DOHH2 (cell line): Measurements from ENCODE around the gene CARD6.

Source experiments
- H3F3A ChIP-seq: fragments of 200-600 bp; sonication (generic), shearing (Covaris generic); 2 replicates; pipeline ENCODE4 v1.6.0; 2016; ENCODE audit warnings: antibody characterized with exemption, mild to moderate bottlenecking; ENCODE audit not compliant: control insufficient read depth, insufficient read depth
- H3K27ac ChIP-seq: fragments of 200-600 bp; sonication (generic); 2 replicates; pipeline ENCODE4 v1.5.1; 2014; ENCODE audit warnings: low read depth, mild to moderate bottlenecking, low read length, moderate library complexity
- H3K27me3 ChIP-seq: fragments of 200-600 bp; sonication (generic); 2 replicates; pipeline ENCODE4 v1.6.1; 2014; ENCODE audit warnings: mild to moderate bottlenecking, low read length, mixed read lengths; ENCODE audit not compliant: control insufficient read depth
- H3K36me3 ChIP-seq: fragments of 200-600 bp; sonication (generic); 2 replicates; pipeline ENCODE4 v1.6.1; 2014; ENCODE audit warnings: mild to moderate bottlenecking, low read length, moderate library complexity, mixed read lengths; ENCODE audit not compliant: control insufficient read depth
- H3K4me1 ChIP-seq: fragments of 200-600 bp; sonication (generic); 2 replicates; pipeline ENCODE4 v1.6.1; 2014; ENCODE audit warnings: mild to moderate bottlenecking, low read length, mixed read lengths; ENCODE audit not compliant: control insufficient read depth
- H3K4me2 ChIP-seq: fragments of 200-600 bp; sonication (generic); 2 replicates; pipeline ENCODE4 v1.6.0; 2014; ENCODE audit warnings: mild to moderate bottlenecking, low read length, moderate library complexity
- H3K4me3 ChIP-seq: fragments of 200-600 bp; sonication (generic); 2 replicates; pipeline ENCODE4 v1.5.1; 2014; ENCODE audit warnings: mild to moderate bottlenecking, low read length, mixed read lengths
- H3K79me2 ChIP-seq: fragments of 200-600 bp; sonication (generic); 2 replicates; pipeline ENCODE4 v1.6.1; 2014; ENCODE audit warnings: mild to moderate bottlenecking, low read length, mixed read lengths; ENCODE audit not compliant: control insufficient read depth
- H3K9me2 ChIP-seq: fragments of 200-600 bp; sonication (generic); replicated peaks from 2 replicates; pipeline ENCODE4 v1.6.1; 2014; ENCODE audit warnings: mild to moderate bottlenecking, low read length, mixed read lengths; ENCODE audit not compliant: control insufficient read depth
- H3K9me3 ChIP-seq: fragments of 200-600 bp; sonication (generic); 2 replicates; pipeline ENCODE4 v1.6.1; 2014; ENCODE audit warnings: antibody characterized with exemption, low read length, mixed read lengths; ENCODE audit not compliant: control insufficient read depth, insufficient read depth
- H4K20me1 ChIP-seq: fragments of 200-600 bp; sonication (generic); 2 replicates; pipeline ENCODE4 v1.6.0; 2014; ENCODE audit warnings: low read depth, mild to moderate bottlenecking, antibody characterized with exemption, low read length, moderate library complexity; ENCODE audit not compliant: control insufficient read depth, insufficient read depth
- CTCF ChIP-seq: fragments of 200-600 bp; sonication (generic); IDR thresholded peaks from one replicate; pipeline ENCODE4 v1.5.1; 2014; ENCODE audit warnings: antibody characterized with exemption, mild to moderate bottlenecking, low read depth, low read length; ENCODE audit not compliant: poor library complexity, severe bottlenecking
- EZH2phosphoT487 ChIP-seq: fragments of 200-600 bp; sonication (generic); IDR thresholded peaks from 2 replicates; pipeline ENCODE4 v1.6.1; 2017; ENCODE audit warnings: borderline replicate concordance, mild to moderate bottlenecking, antibody characterized with exemption, low read length, moderate library complexity, mixed read lengths

The CARD6 gene

DNA sequence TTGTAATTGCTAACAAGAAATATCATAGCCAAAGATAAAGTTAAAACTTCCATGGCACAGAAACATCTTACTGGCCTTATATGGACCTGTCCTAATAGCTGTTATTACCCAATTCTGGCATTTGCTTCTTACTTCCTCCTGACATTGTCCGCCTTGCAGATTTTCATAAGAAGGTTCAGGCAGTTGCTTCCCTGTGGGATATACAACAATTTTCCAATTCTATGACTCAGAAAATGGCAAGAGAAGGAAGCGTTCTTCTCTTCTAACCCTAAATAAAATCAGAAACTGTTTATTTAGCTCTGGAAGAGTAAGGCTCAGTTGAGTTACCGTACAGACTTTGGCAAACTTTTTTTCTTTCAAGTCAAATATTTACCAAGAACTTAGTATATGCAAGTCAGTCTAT is 44.7 kb upstream of the CARD6 start:
- peak overlapping the region; percentile 99 for H3K4me3 ChIP-seq
- peaks cover 6% of the 10 kb centered on the region; the same call in 1 of the 2 replicates for H3F3A ChIP-seq
- peaks cover 8% of the 10 kb centered on the region; the same call in 1 of the 2 replicates for H4K20me1 ChIP-seq
- H3K27me3 ChIP-seq = no peaks in the 10 kb centered on the region
- no peak overlapping the region for H3K27ac ChIP-seq
- TF ChIP-seq EZH2phosphoT487 (no peak), CTCF (no peak)
- peaks cover 70% of the 10 kb centered on the region for H3K79me2 ChIP-seq
- peaks cover 16% of the 10 kb centered on the region for H3K36me3 ChIP-seq
- peak overlapping the region; percentile 86 for H3K4me2 ChIP-seq
- peaks cover 18% of the 10 kb centered on the region for H3K4me1 ChIP-seq
- no peaks in the 10 kb centered on the region for H3K9me2 ChIP-seq
- no peaks in the 10 kb centered on the region for H3K9me3 ChIP-seq

DNA sequence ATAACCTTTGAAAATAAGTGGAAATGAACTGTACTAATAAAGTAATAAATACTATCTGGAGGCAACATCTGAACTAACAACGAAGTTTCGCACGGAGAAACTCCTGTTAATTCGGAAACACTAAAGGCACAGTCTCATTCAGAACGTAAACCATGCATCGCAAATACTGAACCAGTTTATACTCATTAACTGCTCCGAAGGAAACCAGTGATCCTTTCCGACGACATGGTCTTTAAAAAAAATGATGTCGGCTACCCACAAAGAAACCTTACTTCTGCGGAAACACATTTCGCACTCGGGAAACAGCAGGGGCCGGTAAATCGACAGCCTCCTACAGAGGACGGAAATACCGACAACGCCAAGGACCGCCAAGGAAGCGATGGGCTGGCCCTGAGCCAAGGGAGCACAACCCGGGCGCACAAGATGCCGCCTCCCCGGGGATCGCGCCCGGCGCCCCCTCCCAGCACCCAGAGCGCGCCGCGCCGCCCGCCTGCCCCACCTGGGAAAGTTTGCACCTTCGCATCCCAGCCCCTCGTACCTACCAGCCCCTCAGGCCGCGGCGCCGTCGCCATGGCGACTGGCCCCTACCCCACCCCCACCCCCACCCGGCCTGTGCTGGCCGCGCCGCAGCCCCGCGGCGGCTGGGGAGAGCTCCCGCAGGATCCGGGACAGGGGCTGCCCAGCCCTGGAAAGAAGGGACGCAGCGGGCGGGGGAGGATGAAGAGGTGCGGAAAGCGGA is 43.7 kb upstream of the CARD6 start:
- H3K4me2 ChIP-seq = peak overlapping the region; percentile 86
- peaks cover 8% of the 10 kb centered on the region; the same call in 1 of the 2 replicates for H4K20me1 ChIP-seq
- H3K79me2 ChIP-seq = peaks cover 60% of the 10 kb centered on the region
- TF ChIP-seq EZH2phosphoT487 = no peak
- no peak for TF ChIP-seq CTCF
- peaks cover 16% of the 10 kb centered on the region for H3K36me3 ChIP-seq
- no peaks in the 10 kb centered on the region for H3K27me3 ChIP-seq
- H3K4me1 ChIP-seq = peaks cover 18% of the 10 kb centered on the region
- H3K27ac ChIP-seq = peak overlapping the region; percentile 50
- peaks cover 6% of the 10 kb centered on the region; the same call in 1 of the 2 replicates for H3F3A ChIP-seq
- no peaks in the 10 kb centered on the region for H3K9me3 ChIP-seq
- no peaks in the 10 kb centered on the region for H3K9me2 ChIP-seq
- peak overlapping the region; percentile 99 for H3K4me3 ChIP-seq

GRCh38 chr5:40798012-40798800 is 43.0 kb upstream of the CARD6 start, which contains the start of gene PRKAA1:
TSS of gene PRKAA1 (minus strand) at chr5:40798374. CDS start at chr5:40798189, 185 bp downstream.
- peaks cover 53% of the 10 kb centered on the region for H3K79me2 ChIP-seq
- H3K4me2 ChIP-seq = peak within 1 kb of the TSS; percentile 86
- H3K4me1 ChIP-seq = peaks cover 18% of the 10 kb centered on the region
- peak within 1 kb of the TSS; percentile 50 for H3K27ac ChIP-seq
- H3K27me3 ChIP-seq = no peaks in the 10 kb centered on the region
- no peaks in the 10 kb centered on the region for H3K9me3 ChIP-seq
- no peak for TF ChIP-seq EZH2phosphoT487
- TF ChIP-seq CTCF = peak; percentile 38
- peaks cover 8% of the 10 kb centered on the region; the same call in 1 of the 2 replicates for H4K20me1 ChIP-seq
- peaks cover 16% of the 10 kb centered on the region for H3K36me3 ChIP-seq
- H3K9me2 ChIP-seq = no peaks in the 10 kb centered on the region
- peak within 1 kb of the TSS; percentile 99 for H3K4me3 ChIP-seq
- peaks cover 6% of the 10 kb centered on the region; the same call in 1 of the 2 replicates for H3F3A ChIP-seq
